ENCODE results near the gene RBBP8NL.

RBBP8NL gene

DNA sequence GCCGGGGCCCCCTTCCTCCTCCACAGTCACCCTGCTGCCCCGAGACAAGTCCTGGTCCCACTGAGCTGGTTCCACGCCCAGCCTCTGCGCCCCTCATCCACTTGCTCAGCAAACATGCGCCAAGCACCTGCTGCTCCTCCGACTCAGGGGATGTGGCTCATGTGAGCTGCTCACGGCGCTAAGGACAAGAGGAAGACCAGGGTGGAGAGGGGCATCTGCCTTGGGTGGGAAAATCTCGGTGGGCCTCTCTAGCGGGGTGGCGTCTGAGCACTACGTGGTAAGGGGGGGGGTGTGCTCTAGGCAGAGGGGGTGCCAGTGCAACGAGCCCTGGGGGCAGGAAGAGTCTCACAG lies 64.8 kb downstream of the RBBP8NL start:
- no peak for DNase-seq (ENCODE audit: low read depth)
- in situ Hi-C loops (cut with HindIII; ENCODE audit: low sequenced_read_pairs), result no loop called here
- TF ChIP-seq, protein P1, sequence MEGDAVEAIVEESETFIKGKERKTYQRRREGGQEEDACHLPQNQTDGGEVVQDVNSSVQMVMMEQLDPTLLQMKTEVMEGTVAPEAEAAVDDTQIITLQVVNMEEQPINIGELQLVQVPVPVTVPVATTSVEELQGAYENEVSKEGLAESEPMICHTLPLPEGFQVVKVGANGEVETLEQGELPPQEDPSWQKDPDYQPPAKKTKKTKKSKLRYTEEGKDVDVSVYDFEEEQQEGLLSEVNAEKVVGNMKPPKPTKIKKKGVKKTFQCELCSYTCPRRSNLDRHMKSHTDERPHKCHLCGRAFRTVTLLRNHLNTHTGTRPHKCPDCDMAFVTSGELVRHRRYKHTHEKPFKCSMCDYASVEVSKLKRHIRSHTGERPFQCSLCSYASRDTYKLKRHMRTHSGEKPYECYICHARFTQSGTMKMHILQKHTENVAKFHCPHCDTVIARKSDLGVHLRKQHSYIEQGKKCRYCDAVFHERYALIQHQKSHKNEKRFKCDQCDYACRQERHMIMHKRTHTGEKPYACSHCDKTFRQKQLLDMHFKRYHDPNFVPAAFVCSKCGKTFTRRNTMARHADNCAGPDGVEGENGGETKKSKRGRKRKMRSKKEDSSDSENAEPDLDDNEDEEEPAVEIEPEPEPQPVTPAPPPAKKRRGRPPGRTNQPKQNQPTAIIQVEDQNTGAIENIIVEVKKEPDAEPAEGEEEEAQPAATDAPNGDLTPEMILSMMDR (IDR thresholded peaks at IDR 0.05; ENCODE audit: low read depth, low read length, missing control alignments), result no peak
- H3K4me3 ChIP-seq (ENCODE audit: low read depth, low read length), result no peak overlapping the region

DNA sequence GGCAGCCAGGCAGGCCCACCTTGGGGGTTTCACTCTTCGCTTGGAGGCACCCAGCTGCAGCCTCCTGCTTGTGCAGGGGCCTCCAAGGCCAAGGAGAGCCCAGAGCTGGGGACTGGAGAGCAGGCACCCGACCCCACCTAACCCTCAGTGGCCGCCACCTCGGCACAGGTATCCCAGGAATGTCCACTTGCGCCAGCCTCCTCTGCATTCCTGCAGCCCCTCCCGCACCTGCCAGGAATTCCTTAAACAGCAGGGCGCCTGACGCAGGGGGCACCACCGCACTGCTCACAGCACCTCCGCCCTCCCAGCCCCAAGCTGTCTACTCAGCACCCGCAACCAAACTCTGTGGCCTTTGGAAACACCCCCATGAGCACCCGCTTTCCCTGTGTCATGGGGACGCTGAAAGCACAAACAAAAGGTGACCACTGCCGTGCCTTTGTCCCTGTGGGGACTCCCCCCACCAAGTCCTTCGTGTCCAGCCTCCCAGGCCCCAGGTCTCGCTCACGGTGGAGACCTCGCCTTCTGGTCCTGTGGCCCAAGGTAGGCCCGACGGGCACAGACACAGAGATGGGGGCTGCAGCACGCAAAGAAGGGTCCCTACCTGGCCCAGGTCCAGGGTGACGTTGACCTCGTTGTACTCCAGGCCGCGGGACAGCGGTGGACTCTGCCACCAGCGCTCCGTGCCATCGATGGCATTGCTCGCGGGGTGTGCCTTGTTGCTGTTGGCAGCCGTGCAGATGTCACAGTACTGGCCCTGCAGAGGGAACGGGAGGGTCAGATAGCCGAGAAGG lies 65.3 kb downstream of the RBBP8NL start:
- H3K4me3 ChIP-seq (ENCODE audit: low read depth, low read length), result no peak overlapping the region
- no peak for DNase-seq (ENCODE audit: low read depth)
- TF ChIP-seq, protein P1 (IDR thresholded peaks at IDR 0.05; ENCODE audit: low read depth, low read length, missing control alignments), result no peak
- in situ Hi-C loops (cut with HindIII; ENCODE audit: low sequenced_read_pairs), result no loop called here

DNA sequence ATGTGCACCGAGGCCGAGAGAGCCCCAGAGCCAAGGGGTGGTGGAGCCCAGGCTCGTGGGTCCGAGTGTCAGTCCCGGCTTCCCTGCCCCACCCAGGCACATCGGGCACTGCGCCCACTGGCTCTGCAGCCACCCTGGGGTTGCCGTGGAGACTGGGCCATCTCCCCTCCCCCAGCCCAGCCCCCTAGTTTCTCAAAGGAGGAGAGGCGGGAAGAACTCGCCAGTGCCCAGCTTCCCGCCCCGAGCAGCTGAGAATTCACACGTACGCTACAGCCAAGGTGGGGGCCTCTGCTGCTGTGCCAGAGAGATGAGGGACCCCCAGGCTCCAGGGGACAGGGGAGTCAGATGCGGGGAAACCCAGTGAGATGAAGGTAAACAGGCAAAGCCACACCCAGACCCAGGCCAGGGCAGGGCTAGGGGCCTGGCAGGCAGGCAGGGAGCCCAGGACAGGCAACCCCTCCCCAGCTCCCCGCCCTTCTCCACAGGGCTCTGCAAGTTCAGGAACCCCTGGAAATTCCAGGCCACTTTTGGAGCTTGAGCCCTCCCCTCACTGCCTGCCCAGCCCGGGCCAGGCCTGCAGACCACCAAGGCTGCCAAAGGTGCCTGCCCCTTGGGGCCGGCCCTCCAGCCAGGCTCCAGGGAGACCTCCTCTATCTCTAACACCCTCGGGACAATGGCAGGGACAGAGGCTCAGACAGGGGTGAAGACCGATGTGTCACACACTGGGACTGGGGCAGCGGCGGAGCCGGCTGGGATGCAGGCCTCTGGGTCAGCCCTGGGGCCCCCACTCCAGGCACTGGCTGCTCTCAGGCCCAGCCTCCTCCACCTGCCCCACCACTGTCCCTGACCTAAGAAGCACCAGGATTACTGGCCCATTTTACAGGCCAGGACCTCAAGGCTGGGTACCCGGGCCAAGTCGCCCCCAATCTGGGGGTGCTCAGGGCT lies 66.2 kb downstream of the RBBP8NL start:
- TF ChIP-seq, protein P1 (IDR thresholded peaks at IDR 0.05; ENCODE audit: low read depth, low read length, missing control alignments), result no peak
- in situ Hi-C loops (cut with HindIII; ENCODE audit: low sequenced_read_pairs), result no loop called here
- DNase-seq (ENCODE audit: low read depth), result no peak
- H3K4me3 ChIP-seq (ENCODE audit: low read depth, low read length), result no peak overlapping the region
